ENCODE measurements around the gene FOXR1.

FOXR1 gene

GRCh38 chr11:119021631-119022030 lies 50.1 kb downstream of the FOXR1 start:
- TF ChIP-seq, protein P1, sequence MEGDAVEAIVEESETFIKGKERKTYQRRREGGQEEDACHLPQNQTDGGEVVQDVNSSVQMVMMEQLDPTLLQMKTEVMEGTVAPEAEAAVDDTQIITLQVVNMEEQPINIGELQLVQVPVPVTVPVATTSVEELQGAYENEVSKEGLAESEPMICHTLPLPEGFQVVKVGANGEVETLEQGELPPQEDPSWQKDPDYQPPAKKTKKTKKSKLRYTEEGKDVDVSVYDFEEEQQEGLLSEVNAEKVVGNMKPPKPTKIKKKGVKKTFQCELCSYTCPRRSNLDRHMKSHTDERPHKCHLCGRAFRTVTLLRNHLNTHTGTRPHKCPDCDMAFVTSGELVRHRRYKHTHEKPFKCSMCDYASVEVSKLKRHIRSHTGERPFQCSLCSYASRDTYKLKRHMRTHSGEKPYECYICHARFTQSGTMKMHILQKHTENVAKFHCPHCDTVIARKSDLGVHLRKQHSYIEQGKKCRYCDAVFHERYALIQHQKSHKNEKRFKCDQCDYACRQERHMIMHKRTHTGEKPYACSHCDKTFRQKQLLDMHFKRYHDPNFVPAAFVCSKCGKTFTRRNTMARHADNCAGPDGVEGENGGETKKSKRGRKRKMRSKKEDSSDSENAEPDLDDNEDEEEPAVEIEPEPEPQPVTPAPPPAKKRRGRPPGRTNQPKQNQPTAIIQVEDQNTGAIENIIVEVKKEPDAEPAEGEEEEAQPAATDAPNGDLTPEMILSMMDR (conservative IDR thresholded peaks at IDR 0.05; ENCODE audit: control insufficient read depth, insufficient read depth, low read depth, low read length), result no peak

DNA sequence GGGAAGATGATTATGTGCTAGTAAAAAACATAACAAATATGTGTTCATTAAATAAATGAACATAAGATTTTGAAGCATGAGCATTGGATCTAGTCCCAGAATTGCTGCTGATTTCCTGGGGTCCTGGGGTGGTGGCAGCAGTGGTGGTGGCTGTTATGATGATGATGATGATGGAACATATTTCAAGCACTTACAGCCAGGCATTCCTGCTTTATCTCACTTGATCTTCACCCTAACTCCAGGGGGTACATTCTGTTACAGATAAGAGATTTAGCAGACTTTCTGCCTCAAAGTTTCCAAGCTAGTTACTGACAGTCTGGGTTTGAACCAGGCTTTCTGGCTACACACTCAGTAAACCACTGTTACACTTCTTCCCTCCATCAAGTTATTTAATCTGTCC lies 52.2 kb downstream of the FOXR1 start:
- TF ChIP-seq, protein P1 (conservative IDR thresholded peaks at IDR 0.05; ENCODE audit: control insufficient read depth, insufficient read depth, low read depth, low read length), result no peak
- no peak overlapping the region for H3K4me3 ChIP-seq (ENCODE audit: control insufficient read depth, low read depth, low read length)
- DNase-seq (ENCODE audit: low read depth), result no peak

More at GRCh38 chr11:119021631-119022030, 50.1 kb downstream of the FOXR1 start:
- no peak for DNase-seq (ENCODE audit: low read depth)
- H3K4me3 ChIP-seq (ENCODE audit: control insufficient read depth, low read depth, low read length), result no peak overlapping the region

- no peak overlapping the region for H3K4me3 ChIP-seq (ENCODE audit: control insufficient read depth, low read depth, low read length)
- DNase-seq (ENCODE audit: low read depth), result no peak
- TF ChIP-seq, protein P1 (conservative IDR thresholded peaks at IDR 0.05; ENCODE audit: control insufficient read depth, insufficient read depth, low read depth, low read length), result no peak
Measured at GRCh38 chr11:119024430-119025098, 53.0 kb downstream of the FOXR1 start.

DNA sequence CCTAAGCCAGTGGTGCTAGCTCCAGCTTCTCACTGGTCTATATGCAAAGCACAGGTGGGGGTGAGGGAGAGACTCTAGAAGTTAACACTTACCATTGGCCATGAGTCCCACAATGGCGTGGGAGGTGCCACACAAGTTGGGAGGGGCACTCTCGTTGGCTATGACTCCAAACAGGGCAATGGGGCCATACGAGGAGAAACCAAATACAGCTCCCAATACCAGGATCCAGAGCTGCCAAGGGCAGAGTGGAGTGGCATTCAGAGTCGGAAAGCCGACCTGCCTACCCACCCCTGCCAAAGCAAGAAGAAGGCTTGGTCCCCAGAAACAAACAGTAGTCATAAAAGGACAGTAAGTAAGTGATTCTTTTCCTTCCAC lies 53.5 kb downstream of the FOXR1 start:
- TF ChIP-seq, protein P1 (conservative IDR thresholded peaks at IDR 0.05; ENCODE audit: control insufficient read depth, insufficient read depth, low read depth, low read length), result no peak
- no peak for DNase-seq (ENCODE audit: low read depth)
- H3K4me3 ChIP-seq (ENCODE audit: control insufficient read depth, low read depth, low read length), result no peak overlapping the region

GRCh38 chr11:119025541-119025940 lies 54.0 kb downstream of the FOXR1 start:
- no peak for DNase-seq (ENCODE audit: low read depth)
- H3K4me3 ChIP-seq (ENCODE audit: control insufficient read depth, low read depth, low read length), result no peak overlapping the region
- TF ChIP-seq, protein P1 (conservative IDR thresholded peaks at IDR 0.05; ENCODE audit: control insufficient read depth, insufficient read depth, low read depth, low read length), result no peak

DNA sequence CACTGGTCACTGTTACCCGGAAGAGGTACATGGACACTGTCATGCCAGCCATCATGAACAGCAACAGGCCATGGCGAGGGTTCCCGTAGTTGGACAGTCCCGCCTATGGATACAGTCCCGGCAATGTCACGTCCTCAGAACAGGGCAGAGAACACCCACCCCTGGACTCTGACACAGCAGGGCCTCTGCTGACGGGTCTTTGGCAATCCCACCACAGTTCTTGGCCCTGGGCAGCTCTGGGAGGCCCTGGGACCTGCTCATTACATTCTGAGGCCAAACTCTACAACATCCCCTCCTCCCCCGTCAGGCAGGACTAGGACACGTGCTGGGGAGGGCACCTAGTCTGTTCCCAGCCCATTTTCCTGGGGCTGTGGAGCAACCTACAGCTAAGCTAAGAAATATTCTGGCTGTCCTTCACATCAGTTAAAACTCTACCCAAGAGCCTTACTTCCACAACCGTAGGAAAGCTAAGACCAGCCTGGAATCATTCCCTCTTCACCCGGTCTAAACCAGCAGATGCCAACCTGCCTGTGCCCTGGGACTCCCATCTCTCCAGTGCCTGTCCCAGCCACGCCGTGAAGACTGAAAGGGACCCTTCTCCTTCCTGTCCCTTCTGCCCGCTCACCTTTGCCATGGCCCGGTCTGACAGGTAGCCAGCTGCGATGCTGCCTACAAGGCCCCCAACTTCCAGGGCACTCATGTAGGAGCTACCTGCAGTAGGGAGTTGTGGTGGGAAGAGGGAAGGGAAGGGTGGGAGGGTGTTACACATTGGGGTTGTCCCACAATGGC lies 54.6 kb downstream of the FOXR1 start:
- no peak for DNase-seq (ENCODE audit: low read depth)
- TF ChIP-seq, protein P1 (conservative IDR thresholded peaks at IDR 0.05; ENCODE audit: control insufficient read depth, insufficient read depth, low read depth, low read length), result no peak
- no peak overlapping the region for H3K4me3 ChIP-seq (ENCODE audit: control insufficient read depth, low read depth, low read length)
